Hepatocyte (in vitro differentiated cells): ENCODE data around the gene KRTAP9-6.

Experiments
- EZH2 ChIP-seq: fragments of 200-600 bp; sonication (generic); IDR thresholded peaks from 2 replicates; pipeline ENCODE4 v1.6.1; 2016; ENCODE audit warnings: antibody characterized with exemption, mild to moderate bottlenecking, borderline replicate concordance
- EZH2phosphoT487 ChIP-seq: fragments of 200-600 bp; sonication (generic); IDR thresholded peaks from one replicate; pipeline ENCODE4 v1.6.1; 2018; ENCODE audit warnings: antibody characterized with exemption, mild to moderate bottlenecking, low read depth, moderate library complexity; ENCODE audit not compliant: unreplicated experiment, severe bottlenecking
- TF ChIP-seq, protein P1 (sequence below): fragments of 200-600 bp; sonication (generic); IDR thresholded peaks from 2 replicates; pipeline ENCODE4 v1.5.1; 2016; ENCODE audit warnings: antibody characterized with exemption, mild to moderate bottlenecking; ENCODE audit not compliant: poor library complexity

DNA sequence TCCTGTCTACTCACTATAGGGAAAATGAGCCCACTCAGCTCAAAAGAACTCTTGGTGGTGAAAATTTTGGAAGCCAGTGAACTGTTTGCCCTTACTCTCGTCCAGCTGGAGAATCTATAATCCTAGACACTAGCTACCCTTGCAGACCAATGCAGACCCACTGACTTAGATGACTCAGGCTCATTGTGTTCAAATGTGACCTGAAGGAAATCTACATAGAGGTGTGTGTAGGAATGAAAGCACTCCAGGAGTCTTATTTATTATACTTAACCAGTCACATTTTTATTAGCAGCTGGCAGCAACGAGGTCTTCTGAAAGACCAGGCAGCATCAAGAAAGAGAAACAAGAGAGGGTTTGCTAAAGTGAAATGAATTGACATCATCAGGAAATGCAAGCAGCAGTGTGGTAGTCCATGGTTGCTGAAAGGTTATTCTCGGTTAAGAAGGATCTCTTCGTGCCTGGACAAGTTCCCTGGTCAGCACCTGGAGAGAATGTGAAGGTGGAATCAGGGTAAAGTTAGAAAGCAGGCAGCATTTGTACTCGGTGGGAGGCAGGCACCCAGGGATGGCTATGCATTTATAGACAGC, 36.1 kb downstream of the KRTAP9-6 start:
- TF ChIP-seq, protein P1, sequence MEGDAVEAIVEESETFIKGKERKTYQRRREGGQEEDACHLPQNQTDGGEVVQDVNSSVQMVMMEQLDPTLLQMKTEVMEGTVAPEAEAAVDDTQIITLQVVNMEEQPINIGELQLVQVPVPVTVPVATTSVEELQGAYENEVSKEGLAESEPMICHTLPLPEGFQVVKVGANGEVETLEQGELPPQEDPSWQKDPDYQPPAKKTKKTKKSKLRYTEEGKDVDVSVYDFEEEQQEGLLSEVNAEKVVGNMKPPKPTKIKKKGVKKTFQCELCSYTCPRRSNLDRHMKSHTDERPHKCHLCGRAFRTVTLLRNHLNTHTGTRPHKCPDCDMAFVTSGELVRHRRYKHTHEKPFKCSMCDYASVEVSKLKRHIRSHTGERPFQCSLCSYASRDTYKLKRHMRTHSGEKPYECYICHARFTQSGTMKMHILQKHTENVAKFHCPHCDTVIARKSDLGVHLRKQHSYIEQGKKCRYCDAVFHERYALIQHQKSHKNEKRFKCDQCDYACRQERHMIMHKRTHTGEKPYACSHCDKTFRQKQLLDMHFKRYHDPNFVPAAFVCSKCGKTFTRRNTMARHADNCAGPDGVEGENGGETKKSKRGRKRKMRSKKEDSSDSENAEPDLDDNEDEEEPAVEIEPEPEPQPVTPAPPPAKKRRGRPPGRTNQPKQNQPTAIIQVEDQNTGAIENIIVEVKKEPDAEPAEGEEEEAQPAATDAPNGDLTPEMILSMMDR: no peak
- TF ChIP-seq EZH2 (no peak), EZH2phosphoT487 (no peak)
